Measurements from ENCODE around the gene SPARC. TPM values are rescaled to one million over a fixed set of nuclear protein-coding genes. Genes with fewer than 3 reads are reported as not detected.

The SPARC gene
- total RNA-seq, 2 donors from 2014 or later = 1,654 to 1,851 TPM

DNA sequence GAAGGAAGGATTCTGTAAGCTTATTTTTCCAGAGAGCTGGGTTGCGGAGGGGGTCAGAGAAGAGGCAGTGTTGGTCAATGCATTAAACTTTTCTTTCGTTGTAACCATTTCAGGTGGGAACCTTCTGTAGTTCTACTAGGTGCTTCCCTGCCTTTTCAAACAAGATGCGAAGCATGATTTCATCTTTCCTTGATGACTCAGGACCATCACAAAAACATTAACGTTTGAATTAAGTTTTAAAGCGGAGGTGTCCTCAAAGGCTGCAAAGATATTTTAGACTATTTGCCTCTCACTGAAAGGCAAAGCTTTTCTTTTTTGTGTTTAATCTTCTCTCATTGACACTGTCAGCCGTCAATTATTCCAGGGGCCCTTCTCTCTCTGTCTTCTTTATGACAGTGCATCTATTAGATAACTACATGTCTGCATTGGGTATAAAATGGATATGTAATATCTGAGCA is 69.3 kb downstream of the SPARC start:
- DNase-seq (ENCODE audit: low spot score) (no peak), ATAC-seq (ENCODE audit: insufficient number of reproducible peaks, low FRiP score, low read depth) (no peak)
- H3K9me3 ChIP-seq = no peaks in the 10 kb centered on the region
- H3K4me3 ChIP-seq = no peak overlapping the region
- no peaks in the 10 kb centered on the region for H3K4me1 ChIP-seq (ENCODE audit: control insufficient read depth in 1 of 2, low read depth in 2 of 2)
- H3K36me3 ChIP-seq = no peaks in the 10 kb centered on the region
- H3K27me3 ChIP-seq (replicated peaks; ENCODE audit: insufficient read depth) = no peaks in the 10 kb centered on the region
- TF ChIP-seq, protein P1, sequence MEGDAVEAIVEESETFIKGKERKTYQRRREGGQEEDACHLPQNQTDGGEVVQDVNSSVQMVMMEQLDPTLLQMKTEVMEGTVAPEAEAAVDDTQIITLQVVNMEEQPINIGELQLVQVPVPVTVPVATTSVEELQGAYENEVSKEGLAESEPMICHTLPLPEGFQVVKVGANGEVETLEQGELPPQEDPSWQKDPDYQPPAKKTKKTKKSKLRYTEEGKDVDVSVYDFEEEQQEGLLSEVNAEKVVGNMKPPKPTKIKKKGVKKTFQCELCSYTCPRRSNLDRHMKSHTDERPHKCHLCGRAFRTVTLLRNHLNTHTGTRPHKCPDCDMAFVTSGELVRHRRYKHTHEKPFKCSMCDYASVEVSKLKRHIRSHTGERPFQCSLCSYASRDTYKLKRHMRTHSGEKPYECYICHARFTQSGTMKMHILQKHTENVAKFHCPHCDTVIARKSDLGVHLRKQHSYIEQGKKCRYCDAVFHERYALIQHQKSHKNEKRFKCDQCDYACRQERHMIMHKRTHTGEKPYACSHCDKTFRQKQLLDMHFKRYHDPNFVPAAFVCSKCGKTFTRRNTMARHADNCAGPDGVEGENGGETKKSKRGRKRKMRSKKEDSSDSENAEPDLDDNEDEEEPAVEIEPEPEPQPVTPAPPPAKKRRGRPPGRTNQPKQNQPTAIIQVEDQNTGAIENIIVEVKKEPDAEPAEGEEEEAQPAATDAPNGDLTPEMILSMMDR (IDR thresholded peaks at IDR 0.05) = no peak
- no peak overlapping the region for H3K27ac ChIP-seq

DNA sequence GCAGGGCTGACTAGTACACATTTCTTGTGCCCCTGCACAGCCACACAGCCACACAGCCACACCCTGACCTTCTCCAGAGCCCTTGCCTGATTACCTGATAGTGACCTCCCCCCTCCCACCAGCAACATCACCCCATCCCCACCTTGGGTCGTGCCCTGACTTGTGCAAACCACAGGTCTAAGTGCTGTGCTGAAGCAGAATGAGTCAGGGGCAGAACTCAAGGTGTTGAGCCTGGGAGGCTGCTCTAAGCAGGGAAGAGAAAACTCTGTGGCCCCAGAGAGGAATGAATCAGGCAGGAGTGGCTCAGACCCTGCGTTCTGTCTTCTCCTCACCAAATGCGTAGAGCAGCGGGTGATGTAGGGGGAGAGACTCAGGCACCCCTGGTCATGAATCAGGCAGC is 71.3 kb downstream of the SPARC start:
- DNase-seq (ENCODE audit: low spot score) (no peak), ATAC-seq (ENCODE audit: insufficient number of reproducible peaks, low FRiP score, low read depth) (no peak)
- Histone ChIP-seq H3K4me1 (ENCODE audit: control insufficient read depth in 1 of 2, low read depth in 2 of 2) (no peaks in the 10 kb centered on the region), H3K36me3 (no peaks in the 10 kb centered on the region), H3K27ac (no peak overlapping the region), H3K27me3 (replicated peaks; ENCODE audit: insufficient read depth) (no peaks in the 10 kb centered on the region), H3K4me3 (no peak overlapping the region), H3K9me3 (no peaks in the 10 kb centered on the region)
- TF ChIP-seq, protein P1 (IDR thresholded peaks at IDR 0.05) = no peak

DNA sequence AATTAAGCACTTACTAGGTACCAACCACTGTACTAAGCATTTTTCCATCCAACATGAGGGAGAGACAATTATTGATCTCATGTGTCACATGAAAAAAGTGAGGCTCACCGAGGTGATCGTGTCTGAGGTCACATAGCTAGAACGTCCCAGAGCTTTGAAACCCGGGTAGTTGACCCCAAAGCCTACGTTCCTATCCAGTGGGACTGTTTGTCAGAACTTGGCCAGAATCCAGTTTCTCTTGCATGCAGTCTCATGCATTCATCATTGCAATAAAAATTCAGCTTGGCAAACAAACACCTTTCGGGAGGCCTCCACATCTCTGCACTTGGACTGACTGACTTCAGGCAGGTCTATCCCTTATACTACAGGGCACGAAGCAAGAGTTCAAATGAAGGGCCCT is 72.2 kb downstream of the SPARC start:
- no peaks in the 10 kb centered on the region for H3K9me3 ChIP-seq
- no peak overlapping the region for H3K4me3 ChIP-seq
- TF ChIP-seq, protein P1 (IDR thresholded peaks at IDR 0.05) = no peak
- no peaks in the 10 kb centered on the region for H3K4me1 ChIP-seq (ENCODE audit: control insufficient read depth in 1 of 2, low read depth in 2 of 2)
- H3K27ac ChIP-seq = no peak overlapping the region
- no peaks in the 10 kb centered on the region for H3K27me3 ChIP-seq (replicated peaks; ENCODE audit: insufficient read depth)
- ATAC-seq (ENCODE audit: insufficient number of reproducible peaks, low FRiP score, low read depth) = no peak
- no peak for DNase-seq (ENCODE audit: low spot score)
- H3K36me3 ChIP-seq = no peaks in the 10 kb centered on the region

DNA sequence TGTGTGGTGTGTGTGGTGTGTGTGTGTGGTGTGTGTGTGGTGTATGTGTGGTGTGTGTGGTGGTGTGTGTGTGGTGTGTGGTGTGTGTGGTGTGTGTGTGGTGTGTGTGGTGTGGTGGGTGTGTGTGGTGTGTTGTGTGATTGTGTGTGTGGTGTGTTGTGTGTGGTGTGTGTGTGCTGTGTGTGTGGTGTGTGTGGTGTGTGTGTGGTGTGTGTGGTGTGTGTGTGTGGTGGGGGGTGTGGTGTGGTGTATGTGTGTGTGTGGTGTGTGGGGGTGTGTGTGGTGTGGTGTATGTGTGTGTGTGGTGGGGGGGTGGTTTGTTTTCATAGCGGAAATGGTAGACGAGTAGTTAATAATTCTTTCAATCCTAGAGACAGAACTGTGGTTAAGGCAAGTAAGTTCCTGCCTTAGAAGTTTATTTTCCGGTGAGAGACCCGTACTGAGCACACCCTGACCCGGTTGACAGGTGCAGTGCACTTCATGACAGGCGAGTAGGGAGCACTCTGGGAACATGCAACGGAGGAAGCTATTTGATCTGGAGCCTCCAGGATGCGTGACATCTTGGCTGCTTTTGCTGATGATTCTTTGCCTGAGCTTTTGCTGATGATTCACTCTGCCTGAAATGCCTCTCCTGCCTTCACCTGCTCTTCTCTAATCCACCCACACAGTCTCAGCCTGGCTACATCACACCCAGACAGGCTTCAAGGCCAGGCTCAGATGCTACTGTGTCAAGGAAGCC is 73.9 kb downstream of the SPARC start:
- no peaks in the 10 kb centered on the region for H3K9me3 ChIP-seq
- no peak overlapping the region for H3K27ac ChIP-seq
- no peaks in the 10 kb centered on the region for H3K27me3 ChIP-seq (replicated peaks; ENCODE audit: insufficient read depth)
- no peak overlapping the region for H3K4me3 ChIP-seq
- ATAC-seq (ENCODE audit: insufficient number of reproducible peaks, low FRiP score, low read depth) (no peak), DNase-seq (ENCODE audit: low spot score) (no peak)
- TF ChIP-seq, protein P1 (IDR thresholded peaks at IDR 0.05) = no peak
- no peaks in the 10 kb centered on the region for H3K36me3 ChIP-seq
- H3K4me1 ChIP-seq (ENCODE audit: control insufficient read depth in 1 of 2, low read depth in 2 of 2) = no peaks in the 10 kb centered on the region

DNA sequence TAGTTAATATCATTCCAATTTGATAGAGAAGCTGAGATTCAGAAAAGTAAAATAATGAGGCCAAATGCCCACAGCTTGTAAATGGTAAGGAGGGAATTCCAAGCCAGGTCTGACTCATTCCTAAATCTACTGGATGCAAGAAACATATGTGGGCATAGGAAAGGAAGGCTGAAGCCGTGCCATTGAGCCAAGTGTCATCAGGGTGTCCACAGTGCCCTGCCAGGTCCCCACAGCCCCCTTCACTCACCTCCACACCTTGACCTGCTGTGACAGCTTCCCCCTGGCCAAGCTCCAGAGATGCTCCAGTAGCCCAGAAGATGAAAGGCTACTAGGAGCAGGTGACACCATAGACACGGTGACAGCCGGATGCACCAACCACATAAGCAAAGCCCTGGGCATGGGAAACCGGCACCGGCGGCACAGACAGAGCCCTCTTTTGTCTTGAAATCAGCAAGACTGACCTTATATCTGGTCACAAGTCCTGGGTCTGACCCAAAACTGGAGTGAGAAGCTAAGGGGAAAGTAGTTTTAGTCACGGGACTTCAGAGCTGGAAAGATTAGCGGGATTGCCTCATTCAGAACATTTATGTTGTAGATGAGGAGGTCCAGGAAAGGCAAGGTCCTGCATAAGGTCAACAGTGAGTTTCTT is 75.5 kb downstream of the SPARC start:
- DNase-seq (ENCODE audit: low spot score) (no peak), ATAC-seq (ENCODE audit: insufficient number of reproducible peaks, low FRiP score, low read depth) (no peak)
- no peaks in the 10 kb centered on the region for H3K4me1 ChIP-seq (ENCODE audit: control insufficient read depth in 1 of 2, low read depth in 2 of 2)
- no peaks in the 10 kb centered on the region for H3K36me3 ChIP-seq
- no peaks in the 10 kb centered on the region for H3K27me3 ChIP-seq (replicated peaks; ENCODE audit: insufficient read depth)
- no peak overlapping the region for H3K4me3 ChIP-seq
- TF ChIP-seq, protein P1 (IDR thresholded peaks at IDR 0.05) = no peak
- no peaks in the 10 kb centered on the region for H3K9me3 ChIP-seq
- H3K27ac ChIP-seq = no peak overlapping the region

Other genes with a start within 250 kb of the SPARC start
- gene SLC36A1, start 239.3 kb downstream of the SPARC start, total RNA-seq = 10 to 100 TPM; 16.0 to 26.5 TPM
- under 1 TPM in 1 of 2 donors, not detected in 1; 0.14 TPM for gene FAT2, start 95.6 kb downstream of the SPARC start, total RNA-seq
- gene ATOX1, start 71.7 kb upstream of the SPARC start, total RNA-seq = 10 to 100 TPM; 32.9 to 36.8 TPM
- 100 to 1,000 TPM in 1 of 2 donors, 10 to 100 TPM in 1; 64.7 to 182 TPM for gene G3BP1, start 85.0 kb upstream of the SPARC start, total RNA-seq
- not detected for gene GLRA1, start 237.9 kb upstream of the SPARC start, total RNA-seq

Measured in thoracic aorta (tissue), 2 donors.